ENCODE results near the gene DCUN1D1.

GRCh38 chr3:182981038-182981380, 671 bp upstream of the DCUN1D1 start:
- TF ChIP-seq CTCF (conservative IDR thresholded peaks at IDR 0.05) = no peak
- TF ChIP-seq ZFX (IDR thresholded peaks at IDR 0.05) = no peak

Data from C4-2B (cell line).